Endothelial cell of umbilical vein (primary cell): ENCODE data around the gene SCO2. TPM values are rescaled to one million over a fixed set of nuclear protein-coding genes. Genes with fewer than 3 reads are reported as not detected.

ENCODE experiments used
- BruUV-seq: library from RNA; stranded (reverse); fragments of 400-500 nt; replicated peaks from 2 replicates; lab custom pipeline; 2021; lab: Mats Ljungman, UMichigan
- CTCF ChIA-PET: fragments of 300-600, 350-600 bp; sonication (Branson Sonifier 250); formaldehyde crosslinking; loops from one replicate; lab custom pipeline; 2021; ENCODE audit warnings: antibody characterized with exemption, inconsistent platforms; lab: Charles Lee
- POLR2A ChIA-PET: fragments of 300-600, 350-600 bp; sonication (Branson Sonifier 250); formaldehyde crosslinking; loops from one replicate; lab custom pipeline; 2021; ENCODE audit warnings: antibody characterized with exemption, inconsistent platforms; lab: Charles Lee
- DNase-seq: peaks from one replicate; pipeline ENCODE4 v3.0.0-alpha.2; 2011; ENCODE audit warnings: low read depth, low spot score
- FAIRE-seq: peaks from 2 replicates; lab custom pipeline; 2011; peaks lifted over from hg19 to GRCh38; lab: Jason Lieb, UNC
- H2AFZ ChIP-seq: 2 replicates; pipeline ENCODE4 v1.6.0; 2012; ENCODE audit warnings: low read depth, low read length, control low read depth, inconsistent platforms
- H3K27ac ChIP-seq: 2 replicates; pipeline ENCODE4 v1.5.1; 2011; ENCODE audit warnings: low read depth, mild to moderate bottlenecking, control low read depth, low read length, moderate library complexity; ENCODE audit not compliant: insufficient read depth
- H3K27me3 ChIP-seq, 2 experiments: 2 replicates each; pipeline versions ENCODE4 v1.6.0 to v1.6.1; 2011; ENCODE audit warnings: low read length in 2 of 2, mixed read lengths in 1 of 2; ENCODE audit not compliant: control insufficient read depth in 2 of 2, insufficient read depth in 2 of 2
- H3K36me3 ChIP-seq, 2 experiments: 2 replicates in 1 of 2; 3 replicates in 1 of 2; pipeline ENCODE4 v1.5.1; 2011; ENCODE audit warnings: low read length in 2 of 2, mild to moderate bottlenecking in 1 of 2, moderate library complexity in 1 of 2; ENCODE audit not compliant: control insufficient read depth in 2 of 2, insufficient read depth in 2 of 2; ENCODE audit errors: extremely low read depth in 1 of 2
- H3K4me1 ChIP-seq: 3 replicates; pipeline ENCODE4 v1.5.1; 2011; ENCODE audit warnings: mild to moderate bottlenecking, low read length; ENCODE audit not compliant: control insufficient read depth, insufficient read depth; ENCODE audit errors: extremely low read depth
- H3K4me2 ChIP-seq: 2 replicates; pipeline ENCODE4 v1.6.1; 2011; ENCODE audit warnings: low read length, control low read depth, mixed read lengths; ENCODE audit not compliant: insufficient read depth
- H3K4me3 ChIP-seq, 3 experiments: fragments of 200-600 bp in 1 of 3; sonication (generic), shearing (Covaris generic) in 1 of 3; replicated peaks in 1 of 3; 2 replicates each; pipeline ENCODE4 v1.5.1; 2011 to 2016; ENCODE audit warnings: control low read depth in 3 of 3, low read length in 3 of 3, mild to moderate bottlenecking in 2 of 3, inconsistent platforms in 1 of 3, low read depth in 1 of 3, moderate library complexity in 1 of 3; ENCODE audit not compliant: insufficient read depth in 1 of 3
- H3K79me2 ChIP-seq: 2 replicates; pipeline ENCODE4 v1.6.0; 2012; ENCODE audit warnings: low read length, inconsistent platforms; ENCODE audit not compliant: control insufficient read depth, insufficient read depth
- H3K9ac ChIP-seq: replicated peaks from 2 replicates; pipeline ENCODE3; 2011; ENCODE audit warnings: low read length, control low read depth; ENCODE audit not compliant: insufficient read depth; ENCODE audit errors: extremely low read depth
- H3K9me1 ChIP-seq: replicated peaks from 3 replicates; pipeline ENCODE4 v1.6.0; 2011; ENCODE audit warnings: mild to moderate bottlenecking, low read length; ENCODE audit not compliant: control insufficient read depth, insufficient read depth; ENCODE audit errors: extremely low read depth
- H3K9me3 ChIP-seq: replicated peaks from 2 replicates; pipeline ENCODE4 v1.5.1; 2012; ENCODE audit warnings: low read length, inconsistent platforms; ENCODE audit not compliant: control insufficient read depth, insufficient read depth
- H4K20me1 ChIP-seq: replicated peaks from 2 replicates; pipeline ENCODE3; 2011; ENCODE audit warnings: mild to moderate bottlenecking, low read length; ENCODE audit not compliant: control insufficient read depth, insufficient read depth; ENCODE audit errors: extremely low read depth
- EZH2 ChIP-seq: IDR thresholded peaks from 2 replicates; pipeline ENCODE4 v1.6.1; 2012; ENCODE audit warnings: borderline replicate concordance, low read depth, mild to moderate bottlenecking, moderate library complexity, low read length, inconsistent platforms; ENCODE audit not compliant: severe bottlenecking
- FOS ChIP-seq: IDR thresholded peaks from 2 replicates; pipeline ENCODE4 v1.6.1; 2011; ENCODE audit warnings: mild to moderate bottlenecking, low read length, moderate library complexity, borderline replicate concordance; ENCODE audit not compliant: insufficient read depth
- GATA2 ChIP-seq: IDR thresholded peaks from 2 replicates; pipeline ENCODE4 v1.7.0; 2011; ENCODE audit warnings: low read depth, mild to moderate bottlenecking, moderate library complexity, mixed read lengths, low read length; ENCODE audit not compliant: insufficient read length, insufficient read depth
- JUN ChIP-seq: IDR thresholded peaks from 2 replicates; pipeline ENCODE4 v1.6.1; 2011; ENCODE audit warnings: borderline replicate concordance, low read depth; ENCODE audit not compliant: insufficient read length, insufficient read depth
- MAX ChIP-seq: IDR thresholded peaks from 2 replicates; pipeline ENCODE4 v1.6.1; 2011; ENCODE audit not compliant: insufficient read depth, insufficient read length
- MYC ChIP-seq: IDR thresholded peaks from one replicate; pipeline ENCODE4 v1.6.1; 2011; ENCODE audit warnings: mild to moderate bottlenecking, low read depth, low read length
- POLR2A ChIP-seq: IDR thresholded peaks from 2 replicates; pipeline ENCODE4 v1.6.1; 2012; ENCODE audit warnings: low read depth, mild to moderate bottlenecking, control low read depth, low read length
- POLR2AphosphoS5 ChIP-seq: IDR thresholded peaks from 2 replicates; pipeline ENCODE4 v1.6.1; 2012; ENCODE audit warnings: low read depth, mild to moderate bottlenecking, control low read depth, low read length, moderate library complexity; ENCODE audit not compliant: insufficient read depth
- dilution Hi-C: fragments of 300-500 bp; cut with MboI; formaldehyde crosslinking; loops from one replicate; pipeline ENCODE4 v1.15.0; 2019; ENCODE audit warnings: low sequenced_read_pairs; ENCODE audit not compliant: extremely low pct_ligation_motif_present
- intact Hi-C: fragments of 100-400 bp; cut with micrococcal nuclease; formaldehyde crosslinking; loops from one replicate; pipeline ENCODE4 v1.10.0; 2022
- polyA plus RNA-seq, 4 experiments: library from polyadenylated mRNA; depleted of rRNA in 3 of 4; stranded (reverse) in 3 of 4; unstranded in 1 of 4; fragments of >200 nt; gene quantifications; 2 replicates each; pipeline versions ENCODE4 v1.2.1 to v1.2.3, GENCODE V29; 2011 to 2012; ENCODE audit warnings: missing spikeins in 1 of 4
- total RNA-seq: library from RNA; stranded (reverse); gene quantifications from 2 replicates; pipeline ENCODE4 v1.2.3, GENCODE V29; 2021
- TF ChIP-seq, protein P1 (sequence below), 2 donors: IDR thresholded peaks; 1 replicate in 1 of 2; 2 replicates in 1 of 2; pipeline ENCODE4 v1.5.1; 2011; ENCODE audit warnings: low read length in 2 of 2, mild to moderate bottlenecking in 2 of 2, moderate library complexity in 2 of 2, control low read depth in 1 of 2, inconsistent platforms in 1 of 2, low read depth in 1 of 2; ENCODE audit not compliant: insufficient read depth in 1 of 2; ENCODE audit errors: extremely low read depth in 1 of 2

The SCO2 gene
- total and polyA plus RNA-seq, 2 donors (not counting 3 experiments of a cell fraction or from before 2014, with no cell fraction given): 3.5 to 3.7 TPM

DNA sequence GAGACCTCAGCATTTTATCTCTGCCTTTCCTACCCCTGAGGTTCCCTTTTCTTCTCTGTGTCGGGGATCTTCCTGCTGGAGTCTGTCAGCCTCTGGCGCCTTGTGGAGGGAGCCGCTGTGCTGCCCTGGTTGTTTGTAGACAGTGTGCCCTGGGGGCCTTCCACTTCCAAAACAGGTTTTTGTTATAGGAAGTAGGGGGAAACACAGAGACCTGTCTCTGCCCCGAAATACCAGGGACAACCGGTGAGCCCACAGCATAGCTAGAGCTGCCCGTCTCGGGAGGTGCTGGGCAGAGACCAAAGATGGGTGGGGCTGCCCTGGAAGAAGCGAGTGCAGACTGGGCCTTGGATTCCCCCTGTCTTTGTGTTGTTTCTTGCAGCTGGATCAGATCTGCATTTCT lies 9.3 kb downstream of the SCO2 start:
- TF ChIP-seq POLR2A: no peak
- TF ChIP-seq, protein P1, sequence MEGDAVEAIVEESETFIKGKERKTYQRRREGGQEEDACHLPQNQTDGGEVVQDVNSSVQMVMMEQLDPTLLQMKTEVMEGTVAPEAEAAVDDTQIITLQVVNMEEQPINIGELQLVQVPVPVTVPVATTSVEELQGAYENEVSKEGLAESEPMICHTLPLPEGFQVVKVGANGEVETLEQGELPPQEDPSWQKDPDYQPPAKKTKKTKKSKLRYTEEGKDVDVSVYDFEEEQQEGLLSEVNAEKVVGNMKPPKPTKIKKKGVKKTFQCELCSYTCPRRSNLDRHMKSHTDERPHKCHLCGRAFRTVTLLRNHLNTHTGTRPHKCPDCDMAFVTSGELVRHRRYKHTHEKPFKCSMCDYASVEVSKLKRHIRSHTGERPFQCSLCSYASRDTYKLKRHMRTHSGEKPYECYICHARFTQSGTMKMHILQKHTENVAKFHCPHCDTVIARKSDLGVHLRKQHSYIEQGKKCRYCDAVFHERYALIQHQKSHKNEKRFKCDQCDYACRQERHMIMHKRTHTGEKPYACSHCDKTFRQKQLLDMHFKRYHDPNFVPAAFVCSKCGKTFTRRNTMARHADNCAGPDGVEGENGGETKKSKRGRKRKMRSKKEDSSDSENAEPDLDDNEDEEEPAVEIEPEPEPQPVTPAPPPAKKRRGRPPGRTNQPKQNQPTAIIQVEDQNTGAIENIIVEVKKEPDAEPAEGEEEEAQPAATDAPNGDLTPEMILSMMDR (IDR thresholded peaks at IDR 0.05; ENCODE audit: extremely low read depth in 1 of 2, insufficient read depth in 1 of 2, low read depth in 1 of 2, low read length in 2 of 2): no peak
- no peak for TF ChIP-seq FOS
- TF ChIP-seq EZH2: no peak
- TF ChIP-seq GATA2: no peak
- TF ChIP-seq JUN: no peak
- no peak for TF ChIP-seq MAX
- TF ChIP-seq MYC: no peak
- TF ChIP-seq POLR2AphosphoS5: no peak
- CTCF ChIA-PET: interaction anchor here (3.0 kb wide), 1 partner anchor 9 kb away, joined by 23 read pairs; the partner anchor contains the start of gene SCO2
- H3K4me1 ChIP-seq: peaks cover 3% of the 10 kb centered on the region
- DNase-seq (no peak), FAIRE-seq (no peak)
- no peak overlapping the region for H3K27ac ChIP-seq
- peaks cover 16% of the 10 kb centered on the region for H3K79me2 ChIP-seq
- no peak overlapping the region for H3K4me3 ChIP-seq
- no peak overlapping the region for H3K4me2 ChIP-seq
- peaks cover 0 to 5% of the 10 kb centered on the region in 2 experiments for H3K36me3 ChIP-seq
- no peaks in the 10 kb centered on the region for H3K9me3 ChIP-seq
- H3K9me1 ChIP-seq: no peaks in the 10 kb centered on the region
- intact Hi-C loops (no loop called here), dilution Hi-C loops (no loop called here)
- POLR2A ChIA-PET: no interaction called here
- no peak overlapping the region for H2AFZ ChIP-seq
- no peaks in the 10 kb centered on the region for H4K20me1 ChIP-seq
- no peak overlapping the region for H3K9ac ChIP-seq
- BruUV-seq: no TSS peak
- no peaks in the 10 kb centered on the region for H3K27me3 ChIP-seq
